Measurements from ENCODE around the gene MBD5.

MBD5 gene

GRCh38 chr2:148221926-148222325 is 201.0 kb downstream of the MBD5 start:
- Histone ChIP-seq H2AK5ac (ENCODE audit: low read length) (no peak overlapping the region), H4K91ac (ENCODE audit: low read depth, low read length) (no peak overlapping the region), H2AFZ (ENCODE audit: insufficient read depth, low read length, poor library complexity) (no peak overlapping the region), H3K23ac (ENCODE audit: low read length) (no peak overlapping the region), H2BK5ac (ENCODE audit: low read depth, low read length, poor library complexity) (no peak overlapping the region), H3K9ac (ENCODE audit: low read length) (no peak overlapping the region), H3K4me1 (ENCODE audit: control insufficient read depth in 1 of 2, insufficient read depth in 2 of 2, low read length in 2 of 2) (no peaks in the 10 kb centered on the region), H3K27ac (ENCODE audit: low read depth, low read length) (no peak overlapping the region), H3K79me2 (ENCODE audit: control insufficient read depth, insufficient read depth, low read length, poor library complexity) (no peaks in the 10 kb centered on the region), H3K36me3 (ENCODE audit: control insufficient read depth in 1 of 2, insufficient read depth in 2 of 2, low read length in 2 of 2) (no peaks in the 10 kb centered on the region), H4K8ac (ENCODE audit: low read depth, low read length) (no peak overlapping the region), H3K79me1 (ENCODE audit: low read length) (no peaks in the 10 kb centered on the region), H3K4me2 (ENCODE audit: low read length) (no peak overlapping the region), H3K4me3 (ENCODE audit: low read depth, low read length) (no peak overlapping the region), H3K27me3 (ENCODE audit: insufficient read depth, low read length) (no peaks in the 10 kb centered on the region), H2BK120ac (ENCODE audit: insufficient read depth, low read length, poor library complexity) (no peak overlapping the region), H3K4ac (ENCODE audit: low read depth, low read length) (no peak overlapping the region), H2BK12ac (ENCODE audit: low read length) (no peak overlapping the region), H4K12ac (ENCODE audit: low read depth, low read length) (no peak overlapping the region), H3K14ac (ENCODE audit: low read length) (no peak overlapping the region), H3K9me3 (ENCODE audit: insufficient read depth, low read depth, low read length) (no peaks in the 10 kb centered on the region), H3K18ac (ENCODE audit: low read length) (no peak overlapping the region)
- no CpG with 5 or more reads among the region's 2 CpGs for WGBS (ENCODE audit: extremely low coverage, insufficient coverage, insufficient read length)
- no peak for DNase-seq

- Histone ChIP-seq H2BK5ac (ENCODE audit: low read depth, low read length, poor library complexity) (no peak overlapping the region), H2AK5ac (ENCODE audit: low read length) (no peak overlapping the region), H3K4me2 (ENCODE audit: low read length) (no peak overlapping the region), H2AFZ (ENCODE audit: insufficient read depth, low read length, poor library complexity) (no peak overlapping the region), H2BK12ac (ENCODE audit: low read length) (no peak overlapping the region), H3K27ac (ENCODE audit: low read depth, low read length) (no peak overlapping the region), H3K14ac (ENCODE audit: low read length) (no peak overlapping the region), H3K79me1 (ENCODE audit: low read length) (no peaks in the 10 kb centered on the region), H4K8ac (ENCODE audit: low read depth, low read length) (no peak overlapping the region), H3K4me1 (ENCODE audit: control insufficient read depth in 1 of 2, insufficient read depth in 2 of 2, low read length in 2 of 2) (no peaks in the 10 kb centered on the region), H3K9me3 (ENCODE audit: insufficient read depth, low read depth, low read length) (no peaks in the 10 kb centered on the region), H3K4me3 (ENCODE audit: low read depth, low read length) (no peak overlapping the region), H3K79me2 (ENCODE audit: control insufficient read depth, insufficient read depth, low read length, poor library complexity) (no peaks in the 10 kb centered on the region), H3K36me3 (ENCODE audit: control insufficient read depth in 1 of 2, insufficient read depth in 2 of 2, low read length in 2 of 2) (peaks cover 0 to 4% of the 10 kb centered on the region in 2 experiments), H3K4ac (ENCODE audit: low read depth, low read length) (no peak overlapping the region), H3K23ac (ENCODE audit: low read length) (no peak overlapping the region), H3K18ac (ENCODE audit: low read length) (no peak overlapping the region), H4K91ac (ENCODE audit: low read depth, low read length) (no peak overlapping the region), H4K12ac (ENCODE audit: low read depth, low read length) (no peak overlapping the region), H2BK120ac (ENCODE audit: insufficient read depth, low read length, poor library complexity) (no peak overlapping the region), H3K27me3 (ENCODE audit: insufficient read depth, low read length) (no peaks in the 10 kb centered on the region), H3K9ac (ENCODE audit: low read length) (no peak overlapping the region)
- no CpG with 5 or more reads among the region's 3 CpGs for WGBS (ENCODE audit: extremely low coverage, insufficient coverage, insufficient read length)
- no peak for DNase-seq
Observed at GRCh38 chr2:148231858-148232257, 211.0 kb downstream of the MBD5 start.

GRCh38 chr2:148234143-148234542 is 213.3 kb downstream of the MBD5 start:
- Histone ChIP-seq H4K91ac (ENCODE audit: low read depth, low read length) (no peak overlapping the region), H3K18ac (ENCODE audit: low read length) (no peak overlapping the region), H4K8ac (ENCODE audit: low read depth, low read length) (no peak overlapping the region), H3K9ac (ENCODE audit: low read length) (no peak overlapping the region), H3K27ac (ENCODE audit: low read depth, low read length) (no peak overlapping the region), H3K27me3 (ENCODE audit: insufficient read depth, low read length) (no peaks in the 10 kb centered on the region), H3K36me3 (ENCODE audit: control insufficient read depth in 1 of 2, insufficient read depth in 2 of 2, low read length in 2 of 2) (peaks cover 0 to 4% of the 10 kb centered on the region in 2 experiments), H3K23ac (ENCODE audit: low read length) (no peak overlapping the region), H3K14ac (ENCODE audit: low read length) (no peak overlapping the region), H3K4me3 (ENCODE audit: low read depth, low read length) (no peak overlapping the region), H2AFZ (ENCODE audit: insufficient read depth, low read length, poor library complexity) (no peak overlapping the region), H2BK120ac (ENCODE audit: insufficient read depth, low read length, poor library complexity) (no peak overlapping the region), H3K4me1 (ENCODE audit: control insufficient read depth in 1 of 2, insufficient read depth in 2 of 2, low read length in 2 of 2) (no peaks in the 10 kb centered on the region), H3K4me2 (ENCODE audit: low read length) (no peak overlapping the region), H2AK5ac (ENCODE audit: low read length) (no peak overlapping the region), H3K9me3 (ENCODE audit: insufficient read depth, low read depth, low read length) (no peaks in the 10 kb centered on the region), H3K79me2 (ENCODE audit: control insufficient read depth, insufficient read depth, low read length, poor library complexity) (no peaks in the 10 kb centered on the region), H3K4ac (ENCODE audit: low read depth, low read length) (no peak overlapping the region), H4K12ac (ENCODE audit: low read depth, low read length) (no peak overlapping the region), H2BK5ac (ENCODE audit: low read depth, low read length, poor library complexity) (no peak overlapping the region), H3K79me1 (ENCODE audit: low read length) (no peaks in the 10 kb centered on the region), H2BK12ac (ENCODE audit: low read length) (no peak overlapping the region)
- no peak for DNase-seq
- no CpG with 5 or more reads among the region's 1 CpG for WGBS (ENCODE audit: extremely low coverage, insufficient coverage, insufficient read length)

GRCh38 chr2:148237911-148238310 is 217.0 kb downstream of the MBD5 start:
- no peak overlapping the region for H2BK120ac ChIP-seq (ENCODE audit: insufficient read depth, low read length, poor library complexity)
- H3K4me1 ChIP-seq (ENCODE audit: control insufficient read depth in 1 of 2, insufficient read depth in 2 of 2, low read length in 2 of 2) = no peaks in the 10 kb centered on the region
- no peak overlapping the region for H3K4me3 ChIP-seq (ENCODE audit: low read depth, low read length)
- peaks cover 1 to 4% of the 10 kb centered on the region in 2 experiments for H3K36me3 ChIP-seq (ENCODE audit: control insufficient read depth in 1 of 2, insufficient read depth in 2 of 2, low read length in 2 of 2)
- no peak overlapping the region for H3K4me2 ChIP-seq (ENCODE audit: low read length)
- H2AFZ ChIP-seq (ENCODE audit: insufficient read depth, low read length, poor library complexity) = no peak overlapping the region
- H3K79me2 ChIP-seq (ENCODE audit: control insufficient read depth, insufficient read depth, low read length, poor library complexity) = no peaks in the 10 kb centered on the region
- no peak overlapping the region for H4K8ac ChIP-seq (ENCODE audit: low read depth, low read length)
- no peak overlapping the region for H2BK5ac ChIP-seq (ENCODE audit: low read depth, low read length, poor library complexity)
- H4K91ac ChIP-seq (ENCODE audit: low read depth, low read length) = no peak overlapping the region
- no peak overlapping the region for H3K27ac ChIP-seq (ENCODE audit: low read depth, low read length)
- no peak overlapping the region for H3K4ac ChIP-seq (ENCODE audit: low read depth, low read length)
- no peaks in the 10 kb centered on the region for H3K9me3 ChIP-seq (ENCODE audit: insufficient read depth, low read depth, low read length)
- DNase-seq = no peak
- no peaks in the 10 kb centered on the region for H3K27me3 ChIP-seq (ENCODE audit: insufficient read depth, low read length)
- H2BK12ac ChIP-seq (ENCODE audit: low read length) = no peak overlapping the region
- H3K9ac ChIP-seq (ENCODE audit: low read length) = no peak overlapping the region
- H4K12ac ChIP-seq (ENCODE audit: low read depth, low read length) = no peak overlapping the region
- H3K14ac ChIP-seq (ENCODE audit: low read length) = no peak overlapping the region
- H3K79me1 ChIP-seq (ENCODE audit: low read length) = no peaks in the 10 kb centered on the region
- H3K23ac ChIP-seq (ENCODE audit: low read length) = no peak overlapping the region
- H3K18ac ChIP-seq (ENCODE audit: low read length) = no peak overlapping the region
- H2AK5ac ChIP-seq (ENCODE audit: low read length) = no peak overlapping the region
